UCSD-AML1 (cell line): ENCODE measurements around the gene PLCB2.

Source experiments
- DNase-seq: peaks from one replicate; lab custom pipeline; 2025; ENCODE audit not compliant: unreplicated experiment; lab: John Stamatoyannopoulos, UW

PLCB2 gene

GRCh38 chr15:40239693-40240618 lies 67.8 kb downstream of the PLCB2 start:
- DNase-seq = no peak

- DNase-seq = no peak
Observed at GRCh38 chr15:40239404-40239692, 68.4 kb downstream of the PLCB2 start.

DNA sequence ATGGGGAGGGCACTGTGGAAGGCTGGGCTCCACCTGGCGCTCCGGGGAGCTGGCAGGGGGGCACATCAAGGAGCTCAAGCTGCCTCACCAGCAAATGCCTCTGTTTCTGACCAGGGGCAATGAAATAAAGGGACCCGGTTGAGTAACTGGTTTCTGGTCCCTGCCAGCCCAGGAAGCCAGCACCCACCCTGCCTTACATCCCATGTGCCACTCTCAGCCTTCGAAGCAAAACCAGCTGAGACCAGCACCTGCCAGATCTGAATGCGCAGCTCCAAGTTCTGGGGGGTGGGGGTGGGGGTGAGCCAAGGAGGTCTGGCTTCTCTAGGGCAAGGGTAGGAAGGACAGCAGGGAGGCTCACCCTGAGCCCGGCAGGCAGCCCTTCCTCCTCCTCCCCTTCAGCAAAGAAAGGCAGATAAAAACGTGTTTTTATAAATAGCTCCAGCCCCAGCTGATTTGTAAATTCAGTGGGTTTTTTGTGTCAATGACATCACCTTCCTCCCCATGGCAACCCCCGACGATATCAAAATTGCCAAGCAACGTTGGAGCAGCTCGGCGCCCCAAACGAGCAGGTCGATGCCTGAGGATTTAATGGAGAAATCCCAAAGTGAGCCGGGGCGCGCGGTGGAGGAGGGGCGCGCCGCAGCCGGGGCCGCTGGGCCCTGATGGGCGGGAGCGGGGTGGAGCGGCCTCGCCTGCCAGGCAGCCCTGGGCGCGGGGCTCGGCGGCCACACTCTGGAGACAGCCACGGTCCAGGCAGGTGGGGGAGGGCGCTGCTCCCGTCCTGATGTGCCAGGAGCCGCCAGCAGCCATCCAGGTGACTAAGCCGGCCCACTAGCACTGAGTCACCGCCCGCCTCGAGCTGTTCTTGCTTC lies 69.0 kb downstream of the PLCB2 start, which contains the start of gene PAK6:
TSS of gene PAK6 (plus strand) at position 532 of the 872 bp plus-strand sequence. CDS start 25,723 bp downstream, outside the sequence.
- no peak for DNase-seq
